ENCODE measurements around the gene COX6B1.

The COX6B1 gene

GRCh38 chr19:35620001-35620400, 28.1 kb upstream of the COX6B1 start:
- DNase-seq (ENCODE audit: low read depth) = no peak
- no peak overlapping the region for H3K4me3 ChIP-seq (ENCODE audit: low read depth, low read length)
- TF ChIP-seq MYC (IDR thresholded peaks at IDR 0.05; ENCODE audit: low read depth, low read length) (no peak), POLR2A (IDR thresholded peaks at IDR 0.05; ENCODE audit: extremely low read depth, insufficient read length) (no peak)
- TF ChIP-seq, protein P1, sequence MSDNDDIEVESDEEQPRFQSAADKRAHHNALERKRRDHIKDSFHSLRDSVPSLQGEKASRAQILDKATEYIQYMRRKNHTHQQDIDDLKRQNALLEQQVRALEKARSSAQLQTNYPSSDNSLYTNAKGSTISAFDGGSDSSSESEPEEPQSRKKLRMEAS (IDR thresholded peaks at IDR 0.05; ENCODE audit: low read depth, low read length) = no peak
- TF ChIP-seq, protein P2, sequence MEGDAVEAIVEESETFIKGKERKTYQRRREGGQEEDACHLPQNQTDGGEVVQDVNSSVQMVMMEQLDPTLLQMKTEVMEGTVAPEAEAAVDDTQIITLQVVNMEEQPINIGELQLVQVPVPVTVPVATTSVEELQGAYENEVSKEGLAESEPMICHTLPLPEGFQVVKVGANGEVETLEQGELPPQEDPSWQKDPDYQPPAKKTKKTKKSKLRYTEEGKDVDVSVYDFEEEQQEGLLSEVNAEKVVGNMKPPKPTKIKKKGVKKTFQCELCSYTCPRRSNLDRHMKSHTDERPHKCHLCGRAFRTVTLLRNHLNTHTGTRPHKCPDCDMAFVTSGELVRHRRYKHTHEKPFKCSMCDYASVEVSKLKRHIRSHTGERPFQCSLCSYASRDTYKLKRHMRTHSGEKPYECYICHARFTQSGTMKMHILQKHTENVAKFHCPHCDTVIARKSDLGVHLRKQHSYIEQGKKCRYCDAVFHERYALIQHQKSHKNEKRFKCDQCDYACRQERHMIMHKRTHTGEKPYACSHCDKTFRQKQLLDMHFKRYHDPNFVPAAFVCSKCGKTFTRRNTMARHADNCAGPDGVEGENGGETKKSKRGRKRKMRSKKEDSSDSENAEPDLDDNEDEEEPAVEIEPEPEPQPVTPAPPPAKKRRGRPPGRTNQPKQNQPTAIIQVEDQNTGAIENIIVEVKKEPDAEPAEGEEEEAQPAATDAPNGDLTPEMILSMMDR (IDR thresholded peaks at IDR 0.05; ENCODE audit: low read depth, low read length) = no peak

DNA sequence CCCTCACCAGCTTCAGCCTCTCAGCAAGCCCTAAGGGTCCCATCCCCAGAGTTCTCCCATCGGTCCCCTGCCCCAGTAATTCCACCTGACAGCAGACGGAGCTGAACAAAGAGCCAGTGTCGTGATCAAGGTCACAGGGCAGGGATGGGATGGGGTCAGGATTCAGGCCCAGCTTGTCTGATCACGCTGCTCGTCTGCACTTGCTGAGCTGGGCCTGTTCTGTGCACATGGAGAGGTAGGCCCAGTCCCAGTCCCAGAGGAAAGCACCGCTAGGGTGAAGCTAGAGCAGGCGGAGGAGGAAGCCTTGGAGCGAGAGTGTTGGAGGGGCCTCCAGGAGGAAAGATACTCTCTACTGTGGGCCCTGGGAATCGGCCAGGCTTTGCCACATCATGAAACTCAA, 26.4 kb upstream of the COX6B1 start:
- no peak for DNase-seq (ENCODE audit: low read depth)
- TF ChIP-seq, protein P1 (IDR thresholded peaks at IDR 0.05; ENCODE audit: low read depth, low read length) = no peak
- TF ChIP-seq, protein P2 (IDR thresholded peaks at IDR 0.05; ENCODE audit: low read depth, low read length) = no peak
- TF ChIP-seq MYC (IDR thresholded peaks at IDR 0.05; ENCODE audit: low read depth, low read length) = no peak
- no peak for TF ChIP-seq POLR2A (IDR thresholded peaks at IDR 0.05; ENCODE audit: extremely low read depth, insufficient read length)
- no peak overlapping the region for H3K4me3 ChIP-seq (ENCODE audit: low read depth, low read length)

- TF ChIP-seq, protein P1 (IDR thresholded peaks at IDR 0.05; ENCODE audit: low read depth, low read length) = no peak
- TF ChIP-seq MYC (IDR thresholded peaks at IDR 0.05; ENCODE audit: low read depth, low read length) (no peak), POLR2A (IDR thresholded peaks at IDR 0.05; ENCODE audit: extremely low read depth, insufficient read length) (no peak)
- TF ChIP-seq, protein P2 (IDR thresholded peaks at IDR 0.05; ENCODE audit: low read depth, low read length) = no peak
- no peak for DNase-seq (ENCODE audit: low read depth)
- no peak overlapping the region for H3K4me3 ChIP-seq (ENCODE audit: low read depth, low read length)
Observed at GRCh38 chr19:35622750-35623149, 25.4 kb upstream of the COX6B1 start.

DNA sequence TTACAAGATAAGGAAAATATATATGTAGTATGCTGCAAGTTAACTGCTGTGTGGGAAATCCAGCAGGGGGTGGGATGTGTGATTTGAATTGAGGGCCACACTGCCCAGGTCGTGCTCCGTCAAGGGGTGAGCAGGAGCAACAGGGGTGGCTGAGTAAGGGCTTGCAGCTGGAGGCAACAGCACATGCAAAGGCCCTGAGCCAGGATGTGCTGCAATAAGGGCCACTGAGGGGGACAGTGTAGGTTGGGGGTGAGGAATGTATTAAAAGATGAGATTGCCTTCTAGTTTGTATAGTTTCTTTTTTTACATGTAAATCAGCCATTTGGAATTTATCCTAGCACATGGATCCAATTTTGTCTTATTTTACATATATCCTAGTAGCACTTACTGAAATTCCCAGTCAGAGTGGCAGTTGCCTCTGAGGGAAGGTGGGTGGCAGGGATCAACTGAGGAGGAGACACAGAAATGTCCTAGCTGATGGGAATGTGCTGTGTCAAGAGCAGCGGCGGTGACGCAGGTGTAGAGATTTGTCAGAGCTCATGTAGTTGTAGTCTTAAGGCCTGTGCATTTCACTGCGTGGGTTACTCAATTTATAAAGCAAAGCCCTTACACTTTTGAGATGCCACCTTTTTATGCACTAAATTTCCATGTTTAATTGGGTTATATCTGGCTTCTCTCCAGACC, 24.7 kb upstream of the COX6B1 start:
- TF ChIP-seq, protein P1 (IDR thresholded peaks at IDR 0.05; ENCODE audit: low read depth, low read length) = no peak
- TF ChIP-seq, protein P2 (IDR thresholded peaks at IDR 0.05; ENCODE audit: low read depth, low read length) = no peak
- no peak for TF ChIP-seq POLR2A (IDR thresholded peaks at IDR 0.05; ENCODE audit: extremely low read depth, insufficient read length)
- no peak for TF ChIP-seq MYC (IDR thresholded peaks at IDR 0.05; ENCODE audit: low read depth, low read length)
- DNase-seq (ENCODE audit: low read depth) = no peak
- H3K4me3 ChIP-seq (ENCODE audit: low read depth, low read length) = no peak overlapping the region

DNA sequence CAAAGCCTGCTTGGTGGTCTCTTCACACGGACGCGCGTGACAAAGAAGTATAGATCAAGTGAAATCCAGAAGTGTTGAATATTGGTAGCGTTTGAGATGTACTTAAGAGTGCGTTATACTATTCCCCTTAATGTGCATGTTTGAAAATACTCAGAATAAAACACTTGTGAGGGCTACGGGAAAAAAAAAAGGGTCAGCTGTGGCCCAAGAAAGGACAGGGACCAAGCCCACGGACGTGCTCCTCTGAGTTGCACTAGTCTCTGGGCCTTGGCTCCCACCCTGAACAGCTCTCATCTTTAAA, 19.9 kb upstream of the COX6B1 start:
- H3K4me3 ChIP-seq (ENCODE audit: low read depth, low read length) = peak overlapping the region; percentile 72
- TF ChIP-seq, protein P2 (IDR thresholded peaks at IDR 0.05; ENCODE audit: low read depth, low read length) = no peak
- no peak for TF ChIP-seq POLR2A (IDR thresholded peaks at IDR 0.05; ENCODE audit: extremely low read depth, insufficient read length)
- no peak for TF ChIP-seq MYC (IDR thresholded peaks at IDR 0.05; ENCODE audit: low read depth, low read length)
- TF ChIP-seq, protein P1 (IDR thresholded peaks at IDR 0.05; ENCODE audit: low read depth, low read length) = no peak
- DNase-seq (ENCODE audit: low read depth) = no peak

All from NB4 (cell line).